SK-N-SH (cell line): ENCODE measurements around the gene INTS14. TPM values are rescaled to one million over a fixed set of nuclear protein-coding genes. Genes with fewer than 3 reads are reported as not detected.

ENCODE experiments used
- CTCF ChIA-PET: fragments of 300-600, 350-600 bp; formaldehyde crosslinking; extraction: SDS; loops from one replicate; lab custom pipeline; 2021; lab: Yijun Ruan, JAX
- POLR2A ChIA-PET: fragments of 350-600 bp; sonication (Branson Sonifier 250); formaldehyde crosslinking; extraction: SDS; loops from one replicate; lab custom pipeline; 2020; ENCODE audit warnings: antibody characterized with exemption, inconsistent platforms; lab: Yijun Ruan, JAX
- DNase-seq: peaks from one replicate; pipeline ENCODE4 v3.0.0; 2012
- H2AFZ ChIP-seq: fragments of 200-600 bp; sonication (generic); 2 replicates; pipeline ENCODE4 v1.8.1; 2016; ENCODE audit warnings: antibody characterized with exemption, mild to moderate bottlenecking, low read depth
- H3F3A ChIP-seq: fragments of 200-600 bp; sonication (generic); replicated peaks from 2 replicates; pipeline ENCODE3; 2016; ENCODE audit warnings: antibody characterized with exemption, mild to moderate bottlenecking; ENCODE audit not compliant: insufficient read depth
- H3K27ac ChIP-seq, 2 experiments: fragments of 200-500 bp in 1 of 2; fragments of 200-600 bp in 1 of 2; sonication (Bioruptor generic) in 1 of 2; sonication (generic), shearing (Covaris generic) in 1 of 2; 2 replicates each; pipeline versions ENCODE4 v1.5.1 to v1.6.1; 2014 to 2016; ENCODE audit warnings: low read depth in 2 of 2, inconsistent platforms in 1 of 2, low read length in 1 of 2, mild to moderate bottlenecking in 1 of 2, mixed read lengths in 1 of 2
- H3K27me3 ChIP-seq: fragments of 200-600 bp; sonication (generic), shearing (Covaris generic); 2 replicates; pipeline ENCODE4 v1.6.1; 2016; ENCODE audit warnings: mixed run types; ENCODE audit not compliant: insufficient read depth
- H3K36me3 ChIP-seq, 2 experiments: fragments of 200-500 bp in 1 of 2; fragments of 200-600 bp in 1 of 2; sonication (Bioruptor generic) in 1 of 2; sonication (generic) in 1 of 2; replicated peaks in 1 of 2; 2 replicates each; pipeline versions ENCODE3 to v1.5.1; 2014 to 2016; ENCODE audit warnings: low read length in 1 of 2, mild to moderate bottlenecking in 1 of 2; ENCODE audit not compliant: insufficient read depth in 2 of 2, control insufficient read depth in 1 of 2
- H3K4me1 ChIP-seq, 2 experiments: fragments of 200-500 bp in 1 of 2; fragments of 200-600 bp in 1 of 2; sonication (Bioruptor generic) in 1 of 2; sonication (generic), shearing (Covaris generic) in 1 of 2; 2 replicates each; pipeline versions ENCODE4 v1.5.1 to v1.6.1; 2014 to 2016; ENCODE audit warnings: low read depth in 1 of 2, low read length in 1 of 2, mixed run types in 1 of 2; ENCODE audit not compliant: insufficient read depth in 2 of 2, control insufficient read depth in 1 of 2
- H3K4me2 ChIP-seq: fragments of 200-600 bp; sonication (generic), shearing (Covaris generic); 2 replicates; pipeline ENCODE4 v1.6.1; 2017; ENCODE audit warnings: mixed run types
- H3K4me3 ChIP-seq, 2 experiments: fragments of 200-500 bp in 1 of 2; fragments of 200-600 bp in 1 of 2; sonication (Bioruptor generic) in 1 of 2; sonication (generic), shearing (Covaris generic) in 1 of 2; 2 replicates each; pipeline versions ENCODE4 v1.5.1 to v1.8.1; 2014 to 2016; ENCODE audit warnings: low read depth in 2 of 2, inconsistent platforms in 1 of 2, low read length in 1 of 2, mild to moderate bottlenecking in 1 of 2, mixed read lengths in 1 of 2, moderate library complexity in 1 of 2
- H3K79me2 ChIP-seq: fragments of 200-600 bp; sonication (generic); 2 replicates; pipeline ENCODE4 v1.8.1; 2017; ENCODE audit warnings: mild to moderate bottlenecking; ENCODE audit not compliant: insufficient read depth
- H3K9ac ChIP-seq: fragments of 200-600 bp; sonication (generic); 2 replicates; pipeline ENCODE4 v1.6.1; 2017; ENCODE audit warnings: mixed run types
- H3K9me2 ChIP-seq: fragments of 200-600 bp; sonication (generic); 2 replicates; pipeline ENCODE4 v1.6.1; 2017; ENCODE audit warnings: mixed run types
- H3K9me3 ChIP-seq: fragments of 200-600 bp; sonication (generic); 2 replicates; pipeline ENCODE4 v1.6.1; 2017; ENCODE audit warnings: mixed run types, mild to moderate bottlenecking, moderate library complexity
- H4K20me1 ChIP-seq: fragments of 200-600 bp; sonication (generic); 2 replicates; pipeline ENCODE4 v1.6.1; 2017; ENCODE audit warnings: mild to moderate bottlenecking, mixed run types; ENCODE audit not compliant: insufficient read depth
- CHD2 ChIP-seq: fragments of 150-350 bp; IDR thresholded peaks from 2 replicates; pipeline ENCODE4 v1.6.1; 2018; ENCODE audit warnings: low read length; ENCODE audit not compliant: partially characterized antibody
- CTCF ChIP-seq: fragments of 200-600 bp; sonication (generic); IDR thresholded peaks from 2 replicates; pipeline ENCODE4 v1.6.1; 2017; ENCODE audit warnings: antibody characterized with exemption, mild to moderate bottlenecking, moderate library complexity
- EZH2phosphoT487 ChIP-seq: fragments of 200-600 bp; sonication (generic); IDR thresholded peaks from 2 replicates; pipeline ENCODE4 v1.6.1; 2017; ENCODE audit warnings: low read depth, mixed run types, mild to moderate bottlenecking, antibody characterized with exemption, moderate library complexity, borderline replicate concordance
- FOSL2 ChIP-seq: IDR thresholded peaks from 2 replicates; pipeline ENCODE4 v1.4.0; 2012; ENCODE audit warnings: low read depth, mild to moderate bottlenecking, moderate library complexity, borderline replicate concordance
- GABPA ChIP-seq: IDR thresholded peaks from 2 replicates; pipeline ENCODE4 v1.4.0; 2012; ENCODE audit warnings: low read depth, mild to moderate bottlenecking
- GATA2 ChIP-seq: sonication (generic); formaldehyde crosslinking; IDR thresholded peaks from 2 replicates; pipeline ENCODE4 v1.5.0; 2020; ENCODE audit warnings: mild to moderate bottlenecking, missing genetic modification reagents
- MAX ChIP-seq: IDR thresholded peaks from 2 replicates; pipeline ENCODE4 v1.4.0; 2012; ENCODE audit warnings: low read depth
- MEF2A ChIP-seq: IDR thresholded peaks from 2 replicates; pipeline ENCODE4 v1.4.0; 2012; ENCODE audit warnings: low read depth, borderline replicate concordance
- NFIC ChIP-seq: IDR thresholded peaks from 2 replicates; pipeline ENCODE4 v1.4.0; 2012; ENCODE audit warnings: borderline replicate concordance
- POLR2AphosphoS5 ChIP-seq: IDR thresholded peaks from 2 replicates; pipeline ENCODE4 v1.6.1; 2012; ENCODE audit warnings: low read depth, low read length
- RCOR1 ChIP-seq: fragments of 150-350 bp; IDR thresholded peaks from 2 replicates; pipeline ENCODE4 v1.6.1; 2017; ENCODE audit warnings: antibody characterized with exemption, low read length
- RFX5 ChIP-seq: IDR thresholded peaks from 2 replicates; pipeline ENCODE4 v1.6.1; 2012; ENCODE audit warnings: mild to moderate bottlenecking, improper control_type of control experiment, low read length
- SIN3A ChIP-seq: IDR thresholded peaks from 2 replicates; pipeline ENCODE4 v1.6.1; 2012; ENCODE audit warnings: low read depth, mild to moderate bottlenecking, low read length, moderate library complexity, borderline replicate concordance
- SMC3 ChIP-seq: IDR thresholded peaks from 2 replicates; pipeline ENCODE4 v1.6.1; 2012; ENCODE audit warnings: low read depth, low read length, improper control_type of control experiment
- TAF1 ChIP-seq: IDR thresholded peaks from 2 replicates; pipeline ENCODE4 v1.6.1; 2012; ENCODE audit warnings: low read depth, mild to moderate bottlenecking, low read length, moderate library complexity, borderline replicate concordance
- TEAD4 ChIP-seq: IDR thresholded peaks from 2 replicates; pipeline ENCODE4 v1.4.0; 2012; ENCODE audit warnings: mild to moderate bottlenecking, borderline replicate concordance; ENCODE audit not compliant: insufficient read depth
- USF1 ChIP-seq: IDR thresholded peaks from 2 replicates; pipeline ENCODE4 v1.4.0; 2012; ENCODE audit warnings: low read depth, borderline replicate concordance
- USF2 ChIP-seq: fragments of 150-350 bp; IDR thresholded peaks from 2 replicates; pipeline ENCODE4 v1.6.1; 2017; ENCODE audit warnings: antibody characterized with exemption, low read length, low read depth, borderline replicate concordance
- YY1 ChIP-seq: IDR thresholded peaks from 2 replicates; pipeline ENCODE4 v1.4.0; 2012; ENCODE audit warnings: low read depth, mild to moderate bottlenecking
- ZBTB33 ChIP-seq: IDR thresholded peaks from 2 replicates; pipeline ENCODE4 v1.4.0; 2012; ENCODE audit warnings: low read depth, borderline replicate concordance
- WGBS: methylation state at CpG from one replicate; pipeline ENCODE4 v1.1.6; 2017; ENCODE audit warnings: low lambda C conversion rate; 5-methylcytosine and 5-hydroxymethylcytosine counted together
- polyA plus RNA-seq, 3 experiments: library from polyadenylated mRNA; depleted of rRNA; stranded (reverse); fragments of >200 nt; gene quantifications; 2 replicates each; pipeline ENCODE4 v1.2.3, GENCODE V29; 2012

Gene INTS14
- polyA plus RNA-seq, 1 of the 3 experiments (the other 2 are of a cell fraction) = 44.9 TPM

GRCh38 chr15:65577129-65577996, 33.6 kb downstream of the INTS14 start:
- Histone ChIP-seq H3K4me3 (no peak overlapping the region), H3K79me2 (no peaks in the 10 kb centered on the region), H2AFZ (no peak overlapping the region), H4K20me1 (no peaks in the 10 kb centered on the region), H3K9me2 (no peaks in the 10 kb centered on the region), H3F3A (peaks cover 55% of the 10 kb centered on the region), H3K27ac (peak overlapping the region in 1 of 2 experiments; percentile 62), H3K27me3 (no peaks in the 10 kb centered on the region), H3K36me3 (peaks cover 39 to 55% of the 10 kb centered on the region in 2 experiments), H3K4me1 (peaks cover 23 to 41% of the 10 kb centered on the region in 2 experiments), H3K9me3 (no peaks in the 10 kb centered on the region)
- no peak for DNase-seq
- 89% methylated on average over 6 of the region's 6 CpGs for WGBS
- ChIA-PET POLR2A (interaction anchor here (1.1 kb wide), 1 partner anchor 61 kb away, joined by 3 read pairs; no protein-coding TSS in a partner anchor), CTCF (no interaction called here)
- no peak for TF ChIP-seq TEAD4
- TF ChIP-seq RCOR1 = no peak
- no peak for TF ChIP-seq USF2
- TF ChIP-seq MEF2A = no peak
- no peak for TF ChIP-seq NFIC
- no peak for TF ChIP-seq SMC3
- no peak for TF ChIP-seq MAX
- TF ChIP-seq USF1 = no peak
- no peak for TF ChIP-seq YY1
- TF ChIP-seq CHD2 = no peak
- TF ChIP-seq SIN3A = no peak
- TF ChIP-seq ZBTB33 = no peak
- no peak for TF ChIP-seq CTCF
- no peak for TF ChIP-seq POLR2AphosphoS5
- TF ChIP-seq GATA2 (CRISPR knock-in tag) = no peak
- no peak for TF ChIP-seq GABPA
- TF ChIP-seq RFX5 = no peak
- no peak for TF ChIP-seq TAF1
- TF ChIP-seq EZH2phosphoT487 = no peak
- TF ChIP-seq FOSL2 = no peak
- TF ChIP-seq, all 33 proteins: peak for 0
- Histone ChIP-seq H3K4me2 (0 out of 2 replicates have a peak overlapping the region, but pooled peaks have one; percentile 6), H3K9ac (no peak overlapping the region)
